NK-92 (cell line): ENCODE results near the gene PEAK3.

Experiments
- DNase-seq: peaks from one replicate; lab custom pipeline; 2025; ENCODE audit not compliant: unreplicated experiment; lab: John Stamatoyannopoulos, UW

PEAK3 gene

DNA sequence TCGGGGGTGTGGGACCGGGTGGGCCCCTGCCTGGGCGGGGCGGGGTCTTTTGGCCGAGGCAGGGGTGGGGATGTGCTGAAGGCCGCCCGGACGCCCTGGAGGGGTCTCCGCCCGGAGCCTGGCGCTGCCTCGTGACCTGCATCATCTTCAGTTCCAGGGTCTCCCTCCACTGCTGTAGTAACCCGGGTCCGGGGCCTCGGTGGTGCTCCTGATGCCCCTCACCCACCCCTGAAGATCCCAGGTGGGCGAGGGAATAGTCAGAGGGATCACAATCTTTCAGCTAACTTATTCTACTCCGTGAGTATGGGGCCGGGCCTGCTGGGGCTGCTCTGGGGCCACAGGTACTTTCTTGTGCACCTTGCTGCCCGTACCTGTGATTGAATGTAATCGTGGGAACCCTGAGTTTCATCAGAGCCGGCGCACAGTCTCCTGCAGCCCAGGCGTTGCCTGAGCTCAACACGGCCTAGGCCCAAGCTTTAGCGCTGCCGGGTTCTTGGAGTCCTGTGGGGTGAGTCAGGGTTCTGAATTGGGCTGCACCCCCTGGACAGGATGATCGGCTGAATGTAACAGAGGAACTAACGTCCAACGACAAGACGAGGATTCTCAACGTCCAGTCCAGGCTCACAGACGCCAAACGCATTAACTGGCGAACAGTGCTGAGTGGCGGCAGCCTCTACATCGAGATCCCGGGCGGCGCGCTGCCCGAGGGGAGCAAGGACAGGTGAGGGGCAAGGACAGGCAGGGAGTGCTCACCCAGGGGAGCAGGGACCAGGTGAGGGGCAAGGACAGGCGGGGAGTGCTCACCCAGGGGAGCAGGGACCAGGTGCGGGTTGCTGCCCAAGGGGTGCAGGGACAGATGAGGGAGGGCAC, 10.5 kb downstream of the PEAK3 start:
- DNase-seq = no peak

DNA sequence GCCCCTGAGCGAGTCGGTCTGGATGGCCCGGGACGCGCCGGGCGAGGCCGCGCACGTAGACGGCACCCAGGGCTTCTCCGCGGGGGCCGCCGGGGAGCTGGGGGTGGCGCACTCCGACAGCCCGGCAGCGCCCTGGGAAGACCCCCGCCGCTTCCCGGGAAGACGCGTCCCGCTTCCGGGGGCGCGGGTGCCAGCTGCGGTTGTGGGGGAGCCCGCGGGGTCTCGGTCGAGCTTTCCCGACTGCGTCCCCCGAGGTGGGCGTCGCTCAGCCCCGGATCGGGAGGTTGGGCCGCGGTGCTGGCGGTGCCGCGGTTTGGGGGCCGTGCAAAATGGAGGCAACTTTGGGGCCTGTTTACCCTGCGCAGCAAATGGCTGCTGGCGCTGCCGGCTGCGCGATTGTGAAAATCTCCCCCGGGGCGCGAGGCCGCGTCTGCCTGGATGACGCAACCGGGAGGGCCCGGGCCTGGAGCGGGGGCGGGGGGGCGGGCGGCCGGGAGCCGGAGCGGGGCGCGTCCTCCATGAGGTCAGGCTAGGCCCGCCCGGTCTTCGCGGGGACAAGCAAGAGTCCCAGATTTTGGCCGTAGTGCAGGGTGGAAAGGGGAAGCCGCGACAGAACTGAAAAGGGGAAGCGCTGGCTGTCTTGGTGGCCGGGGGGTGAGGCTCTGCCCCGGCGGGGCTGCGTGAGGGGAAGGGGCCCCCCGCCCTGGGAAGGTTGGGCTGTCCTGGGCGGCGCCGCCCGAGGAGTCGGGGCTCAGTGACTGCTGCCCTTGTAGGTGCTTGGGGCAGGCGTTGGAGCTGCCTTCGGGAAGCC, 11.3 kb downstream of the PEAK3 start:
- DNase-seq = no peak

DNA sequence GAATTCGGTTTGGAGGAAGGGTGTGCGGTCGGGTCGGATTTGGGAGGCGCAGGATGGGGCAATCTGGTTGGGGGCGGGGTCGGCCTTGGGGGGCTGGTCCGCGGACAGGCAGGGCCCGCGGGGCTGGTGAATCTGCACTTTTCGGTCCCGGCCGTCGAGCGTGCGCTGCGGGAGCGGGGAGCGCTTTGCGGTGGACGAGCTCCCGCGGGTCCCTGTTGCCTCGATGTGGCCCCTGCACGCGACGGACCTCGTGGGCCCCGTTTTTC, 11.9 kb downstream of the PEAK3 start:
- DNase-seq = no peak

DNA sequence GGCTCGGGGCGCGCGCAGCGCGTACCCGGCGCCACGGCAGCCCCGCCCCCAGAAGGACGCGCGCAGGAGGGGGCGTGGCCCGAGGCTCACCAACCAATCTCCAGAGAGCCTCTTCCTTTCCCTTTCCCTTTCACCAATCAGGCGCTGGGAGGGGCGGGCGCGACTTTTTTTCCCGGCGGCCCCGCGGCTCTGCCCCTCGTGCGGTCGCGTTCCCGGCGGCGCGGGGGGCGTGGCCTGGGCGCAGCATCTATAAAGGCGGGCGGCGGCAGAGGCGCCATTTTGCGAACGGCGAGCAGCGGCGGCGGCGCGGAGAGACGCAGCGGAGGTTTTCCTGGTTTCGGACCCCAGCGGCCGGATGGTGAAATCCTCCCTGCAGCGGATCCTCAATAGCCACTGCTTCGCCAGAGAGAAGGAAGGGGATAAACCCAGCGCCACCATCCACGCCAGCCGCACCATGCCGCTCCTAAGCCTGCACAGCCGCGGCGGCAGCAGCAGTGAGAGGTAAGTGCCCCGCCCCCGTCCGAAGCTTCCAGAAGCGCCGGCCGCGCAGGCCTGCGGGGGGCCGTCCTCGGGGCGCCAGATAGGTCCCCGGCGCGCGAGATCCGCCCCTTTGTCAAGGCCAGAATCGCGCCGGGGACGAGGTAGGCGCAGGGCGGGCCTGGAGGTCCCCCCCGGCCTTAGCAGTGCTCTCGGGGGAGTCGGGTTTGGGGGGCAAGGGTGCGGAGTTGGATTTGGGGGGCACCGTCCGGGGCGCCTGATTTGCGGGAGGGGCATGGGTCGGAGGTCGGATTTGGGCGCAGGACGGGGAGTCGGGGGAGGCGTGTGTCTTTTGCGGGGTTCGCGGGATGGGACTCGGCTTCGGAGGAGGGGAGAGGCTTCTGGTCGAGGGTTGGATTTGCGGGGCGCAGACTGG, 12.5 kb downstream of the PEAK3 start:
- peak; percentile 76 for DNase-seq

DNA sequence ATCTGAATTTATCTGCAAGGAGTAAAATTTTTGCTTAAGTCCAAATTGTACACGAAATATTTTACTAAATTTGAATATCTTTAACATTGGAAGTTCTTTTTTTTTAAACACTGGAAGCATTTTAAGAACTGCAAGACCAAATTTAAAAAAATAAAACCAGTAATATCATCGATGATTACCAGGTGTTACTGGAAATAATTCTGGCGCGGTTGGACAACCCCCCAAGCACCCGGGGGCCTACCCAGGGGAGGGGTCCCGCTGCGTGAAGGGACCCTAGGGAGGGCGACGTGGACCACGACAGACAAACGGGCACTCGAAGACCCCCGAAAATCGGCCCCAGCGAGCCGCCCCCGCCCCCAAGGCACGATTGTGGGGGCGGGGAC, 13.1 kb downstream of the PEAK3 start:
- DNase-seq = no peak

DNA sequence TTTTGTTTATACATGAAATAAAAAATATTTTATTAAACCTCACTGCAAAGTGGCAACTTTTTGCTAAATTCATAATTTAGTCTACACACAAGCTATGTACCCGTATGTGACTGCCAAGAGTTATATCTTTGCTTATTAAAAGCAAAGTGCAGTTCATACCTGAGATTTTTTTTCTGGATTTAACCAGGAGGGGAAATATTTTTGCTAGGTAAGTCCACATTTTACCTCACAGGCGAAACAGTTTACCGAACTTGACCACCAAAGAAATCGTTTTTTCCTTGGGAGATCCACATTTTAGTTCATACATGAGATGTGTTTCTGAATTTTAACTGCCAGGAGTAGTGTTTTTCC, 13.5 kb downstream of the PEAK3 start:
- DNase-seq = no peak

DNA sequence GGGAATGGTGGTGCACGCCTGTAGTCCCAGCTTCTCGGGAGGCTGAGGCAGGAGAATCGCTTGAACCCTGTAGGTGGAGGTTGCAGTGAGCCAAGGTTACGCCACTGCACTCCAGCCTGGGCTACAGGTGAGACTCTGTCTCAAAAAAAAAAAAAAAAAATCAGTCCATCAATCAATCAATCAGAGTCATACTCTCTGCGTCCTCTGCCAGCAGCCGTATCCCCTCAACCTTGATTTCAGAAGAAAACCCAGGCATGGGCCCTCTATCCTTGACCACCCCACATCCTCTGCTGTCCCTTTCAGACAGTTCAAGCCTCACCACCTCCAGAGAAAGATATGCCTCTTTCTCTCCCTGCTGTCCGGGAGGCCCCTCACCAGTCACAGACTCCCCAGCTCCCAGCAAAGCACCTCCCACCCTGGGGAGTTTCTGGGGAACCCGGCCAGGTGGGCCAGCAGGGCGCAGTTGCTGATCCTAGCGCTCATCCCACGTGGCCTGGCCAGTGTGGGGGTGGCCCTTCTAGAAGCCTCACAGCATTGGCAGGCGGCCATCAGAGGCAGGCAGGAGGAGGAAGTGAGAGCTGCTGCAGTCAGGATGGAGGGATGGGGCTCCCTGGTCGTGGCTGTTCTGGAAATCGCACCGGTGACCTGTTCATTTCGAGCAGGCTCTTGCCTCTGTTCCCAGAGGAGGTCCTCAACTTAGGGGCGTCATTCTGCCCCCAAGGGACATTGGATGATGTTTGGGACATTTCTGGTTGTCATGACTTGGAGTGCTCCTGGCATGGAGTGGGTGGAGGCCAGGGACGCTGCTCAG, 15.6 kb downstream of the PEAK3 start:
- DNase-seq = no peak

DNA sequence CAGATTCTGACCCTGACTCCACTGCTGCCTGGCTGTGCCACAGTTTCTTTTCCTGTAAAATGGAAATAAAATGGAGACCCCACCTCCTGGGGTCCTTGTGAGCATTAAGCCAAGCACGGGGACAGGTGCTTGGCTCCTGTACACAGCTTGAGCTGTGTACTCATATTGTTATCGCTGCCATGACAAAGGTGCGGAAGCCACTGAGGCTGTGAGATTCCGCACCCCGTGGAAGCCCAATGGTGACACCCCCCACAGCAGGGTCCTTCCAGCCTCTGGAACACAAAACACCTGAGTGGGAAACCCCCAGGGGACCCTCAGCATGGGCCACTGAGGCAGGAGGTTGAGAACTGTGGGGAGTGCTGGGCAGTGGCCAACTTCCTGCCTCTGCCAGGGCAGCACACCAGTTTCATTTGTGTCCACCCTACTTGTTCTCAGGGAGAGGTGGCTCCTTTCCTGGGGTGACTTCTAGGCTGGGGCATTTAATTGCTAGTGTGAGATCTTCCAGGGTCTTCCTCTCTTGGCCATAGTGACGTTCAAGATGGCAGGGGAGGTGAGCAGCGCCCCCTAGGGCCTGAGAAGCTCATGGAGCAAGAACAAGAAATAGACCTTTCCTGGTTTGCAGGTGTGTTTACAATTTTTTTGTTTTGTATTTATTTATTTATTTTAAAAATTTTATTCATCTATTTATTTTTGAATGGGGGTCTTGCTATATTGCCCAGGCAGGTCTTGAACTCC, 20.4 kb downstream of the PEAK3 start:
- DNase-seq = no peak

DNA sequence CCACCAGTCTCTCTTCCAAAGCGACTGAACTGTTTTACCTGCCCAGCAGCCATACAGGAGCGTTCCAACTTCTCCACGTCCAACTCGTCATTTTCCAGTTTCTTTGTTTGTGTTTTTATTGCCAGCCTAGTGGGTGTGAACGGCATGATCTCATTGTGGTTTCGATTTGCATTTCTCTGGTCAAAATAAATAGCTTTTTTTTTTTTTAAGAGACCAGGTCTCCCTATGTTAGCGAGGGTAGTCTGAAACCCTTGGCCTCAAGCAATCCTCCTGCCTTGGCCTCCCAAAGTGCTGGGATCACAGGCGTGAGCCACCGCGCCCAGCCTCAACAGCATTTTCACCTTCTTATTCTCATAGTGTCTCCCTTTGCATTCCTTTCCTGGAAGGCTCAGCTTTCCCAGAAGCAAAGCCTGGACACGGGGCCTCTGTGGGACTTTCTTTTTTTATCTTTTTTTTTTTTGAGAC, 21.6 kb downstream of the PEAK3 start:
- no peak for DNase-seq

DNA sequence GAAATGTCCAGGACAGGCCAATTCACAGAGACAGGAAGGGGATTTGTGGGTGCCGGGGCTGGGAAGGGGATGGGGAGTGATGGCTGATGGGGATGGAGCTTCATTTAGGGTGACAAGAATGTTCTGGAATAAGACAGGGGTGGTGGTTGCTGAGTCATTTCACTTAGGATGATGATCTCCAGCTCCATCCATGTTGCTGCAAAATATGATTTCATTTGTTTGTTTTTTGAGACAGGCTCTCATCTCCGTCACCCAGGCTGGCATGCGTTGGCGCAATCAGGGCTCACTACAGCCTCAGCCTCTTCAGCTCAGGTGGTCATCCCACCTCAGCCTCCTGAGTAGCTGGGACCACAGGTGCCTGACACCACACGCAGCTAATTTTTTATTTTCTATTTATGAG, 22.6 kb downstream of the PEAK3 start:
- DNase-seq = no peak

DNA sequence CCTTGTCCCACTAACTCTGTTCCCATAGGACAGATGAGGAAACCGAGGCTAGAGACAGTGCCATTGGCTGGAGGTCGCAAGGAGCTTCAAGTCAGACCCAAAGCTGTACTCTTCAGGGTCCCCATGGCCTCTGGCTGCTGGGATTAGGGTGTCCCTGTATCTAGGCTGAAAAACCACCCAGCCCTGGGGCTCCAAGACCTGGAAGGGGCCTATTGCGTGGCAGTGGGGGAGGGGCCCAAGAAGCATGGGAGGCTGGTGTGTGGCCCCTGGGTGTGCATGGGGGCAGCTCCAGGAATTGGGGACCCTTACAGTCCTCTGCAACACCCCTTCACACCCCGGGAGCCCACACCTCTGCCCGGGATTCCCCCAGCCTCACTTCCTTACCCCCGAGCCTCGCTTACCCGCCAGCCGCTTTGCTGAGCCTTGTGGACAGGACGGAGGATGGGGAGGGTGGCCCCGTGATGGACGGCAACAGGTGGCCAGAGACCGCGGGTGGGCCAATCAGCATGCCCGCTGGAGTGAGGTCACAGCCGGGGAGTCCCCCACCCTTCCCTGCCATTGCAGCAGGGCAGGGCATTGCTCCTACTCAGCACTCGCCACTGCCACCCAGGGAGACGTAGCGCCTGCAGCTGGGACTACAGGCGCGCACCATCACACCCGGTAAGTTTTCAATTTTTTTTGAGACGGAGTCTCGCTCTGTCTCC, 25.8 kb downstream of the PEAK3 start, which contains the start of gene JSRP1:
Gene JSRP1, minus strand, starts transcription at position 436 of the 704 bp plus-strand sequence. CDS start 1,103 bp downstream, outside the sequence.
- DNase-seq = no peak

DNA sequence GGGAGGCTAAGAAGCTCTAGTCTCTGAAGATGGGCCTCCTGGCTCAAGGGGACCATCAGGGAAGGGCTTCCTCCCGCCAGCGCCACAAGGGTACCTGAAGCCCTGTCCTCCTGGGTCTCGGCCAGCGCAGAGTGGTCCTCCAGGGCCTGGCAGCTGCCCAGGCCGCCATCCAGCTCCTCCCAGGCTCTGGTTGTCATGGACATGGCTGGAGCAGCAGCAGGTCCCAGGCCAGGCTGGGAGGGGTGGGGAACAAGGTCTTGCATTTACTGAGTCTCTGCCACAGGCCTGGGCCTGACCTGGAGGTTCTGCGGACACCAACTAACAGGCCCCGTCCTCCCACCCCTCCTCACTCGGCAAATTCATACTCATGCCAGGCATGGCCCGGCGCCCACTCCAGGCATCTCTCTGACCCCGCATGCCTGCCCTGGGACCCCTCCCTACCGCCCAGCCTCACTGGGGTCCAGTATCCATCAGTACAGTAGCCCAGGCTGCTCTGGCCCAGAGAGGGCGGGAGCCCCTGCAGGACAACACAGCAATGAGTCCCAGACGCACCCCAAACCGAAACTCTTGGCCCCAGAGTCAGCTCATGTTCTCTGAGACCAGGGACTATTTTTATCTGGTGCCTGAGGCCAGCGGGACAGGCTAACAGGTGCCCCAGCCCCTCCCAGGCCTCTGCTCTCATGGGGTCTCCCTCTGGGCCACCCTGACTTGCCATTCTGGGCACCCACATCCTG, 26.7 kb downstream of the PEAK3 start:
- DNase-seq = no peak

DNA sequence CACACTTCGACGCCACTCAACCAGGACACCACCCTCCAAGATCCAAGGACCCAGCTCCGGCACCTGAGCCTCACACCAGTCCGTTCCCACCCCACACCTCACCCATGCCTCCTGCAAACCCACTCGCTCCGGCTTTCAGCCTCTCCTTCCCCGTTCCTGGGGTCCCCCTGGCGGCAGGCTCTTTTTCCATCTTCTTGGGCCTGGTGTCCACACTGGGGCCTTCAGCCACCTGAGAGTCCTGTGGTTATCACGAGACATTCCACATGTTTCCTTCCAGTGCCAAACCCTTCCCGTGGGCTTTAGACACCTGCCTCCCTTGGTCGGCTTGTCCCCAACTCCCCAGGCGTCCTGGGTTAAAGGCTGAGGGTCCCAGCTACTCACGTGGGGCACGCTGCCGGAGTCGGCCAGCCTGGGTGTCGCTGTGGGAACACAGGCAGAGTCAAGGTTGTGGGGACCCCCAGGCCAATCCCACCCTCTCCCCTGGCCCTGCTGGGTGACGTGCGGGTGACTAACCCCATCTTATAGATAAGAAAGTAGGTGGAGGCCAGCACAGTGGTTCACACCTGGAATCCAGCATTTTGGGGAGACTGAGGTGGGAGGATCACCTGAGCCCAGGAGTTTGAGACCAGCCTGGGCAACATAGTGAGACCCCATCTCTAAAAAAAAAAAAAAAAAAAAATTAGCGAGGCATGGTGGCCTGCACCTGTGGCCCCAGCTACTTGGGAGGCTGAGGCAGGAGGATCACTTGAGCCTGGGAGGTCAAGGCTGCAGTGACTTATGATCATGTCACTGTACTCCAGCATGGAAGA, 27.7 kb downstream of the PEAK3 start:
- DNase-seq = no peak

DNA sequence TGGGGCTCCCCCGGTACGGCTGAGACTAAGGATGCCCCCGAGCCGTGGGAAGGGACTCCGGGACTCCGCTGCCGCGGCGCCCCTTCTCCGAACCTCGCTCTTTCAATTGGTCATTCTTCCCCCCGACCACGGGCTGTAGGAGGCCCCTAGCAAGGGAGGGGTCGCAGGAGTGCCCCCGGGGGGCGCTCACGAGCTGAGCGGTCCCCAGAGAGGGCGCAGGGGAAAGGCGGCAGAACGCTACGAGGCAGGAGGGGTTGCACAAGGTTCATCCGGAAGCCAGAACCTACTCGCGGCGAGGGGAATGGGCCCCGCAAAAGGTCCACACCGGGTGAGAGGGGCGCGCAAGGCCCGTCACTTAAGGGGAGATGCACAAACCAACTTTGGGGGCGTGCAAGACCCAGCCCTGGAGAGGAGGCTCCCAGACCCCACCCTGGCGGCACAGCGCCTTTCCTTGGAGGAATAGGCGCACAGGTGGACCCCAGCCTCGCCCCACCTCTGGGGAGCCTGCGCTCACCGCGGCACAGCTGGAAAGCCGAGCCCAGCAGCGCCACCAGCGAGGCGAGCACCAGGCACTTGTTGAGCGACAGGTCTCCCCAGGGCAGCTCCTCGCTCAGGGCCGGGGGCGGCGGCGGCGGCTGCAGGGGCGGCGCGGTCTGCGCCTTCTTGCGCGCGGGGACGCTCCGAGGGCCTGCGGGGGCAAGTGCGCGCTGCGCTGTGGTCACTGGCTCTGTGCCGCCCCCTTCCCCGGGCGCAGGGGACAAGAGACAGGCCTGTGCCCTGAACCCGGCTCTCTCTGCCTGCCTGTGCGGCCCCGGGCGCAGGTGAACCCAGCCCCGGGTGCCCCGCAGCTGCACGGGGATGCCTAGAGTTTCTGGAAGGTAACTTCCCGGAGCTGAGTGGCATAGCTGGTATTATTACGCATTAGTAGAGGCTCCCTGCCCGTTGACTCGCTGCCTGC, 28.6 kb downstream of the PEAK3 start:
- no peak for DNase-seq

DNA sequence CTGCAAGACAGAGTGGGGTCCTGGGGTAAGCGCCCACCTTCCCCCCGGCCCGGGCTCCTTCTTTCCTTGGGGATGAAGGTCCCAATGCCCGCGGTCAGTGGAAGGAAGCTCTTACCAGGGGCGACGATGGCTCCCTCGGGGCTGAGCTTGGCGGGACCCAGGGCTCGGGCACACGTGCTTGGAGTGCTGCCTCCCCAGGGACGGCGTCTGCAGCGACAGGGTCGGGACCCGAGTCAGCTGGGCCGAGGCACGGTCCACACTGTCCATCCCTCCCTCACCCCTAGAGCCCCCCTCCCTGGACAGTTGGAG, 29.2 kb downstream of the PEAK3 start:
- DNase-seq = no peak

DNA sequence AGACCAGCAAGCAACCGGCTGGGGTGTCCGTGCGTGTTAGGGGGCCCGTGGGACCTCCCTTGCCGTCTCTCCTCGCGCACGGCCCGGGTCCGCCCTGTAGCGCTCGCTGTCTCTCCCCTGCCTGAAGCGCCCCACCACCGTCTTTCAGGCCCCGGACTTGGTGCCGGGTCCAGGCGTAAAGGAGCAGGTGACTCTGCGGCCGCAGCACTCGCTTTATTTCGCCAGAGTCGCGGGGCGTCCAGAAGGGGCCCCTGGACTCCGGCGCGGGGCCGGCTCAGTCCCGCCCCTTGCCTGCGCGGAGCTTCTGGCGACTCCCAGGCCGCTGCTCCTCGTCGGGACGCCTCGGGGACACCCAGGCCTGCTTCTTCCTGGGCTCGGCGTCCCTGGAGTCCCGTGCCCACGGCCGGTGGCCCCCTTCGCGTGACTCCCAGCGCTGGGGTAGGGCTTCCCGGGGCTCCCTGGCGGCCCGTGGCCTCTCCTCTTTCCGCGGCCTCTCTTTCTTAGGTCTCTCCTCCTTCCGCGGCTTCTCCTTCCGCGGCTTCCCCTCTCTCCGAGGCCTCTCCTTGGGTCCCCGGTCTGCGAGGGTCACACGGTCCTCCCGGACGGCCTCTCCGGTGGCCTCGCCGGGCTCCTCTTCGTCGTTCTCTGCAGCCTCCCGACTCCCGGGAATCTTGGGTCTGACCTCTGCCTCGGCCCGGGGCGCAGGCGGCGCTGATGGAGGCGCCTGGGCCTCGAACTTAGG, 29.7 kb downstream of the PEAK3 start:
- DNase-seq = no peak
